Endothelial cell of umbilical vein (primary cell): ENCODE results near the gene THEM4. TPM values are rescaled to one million over a fixed set of nuclear protein-coding genes. Genes with fewer than 3 reads are reported as not detected.

Source experiments
- BruUV-seq: library from RNA; stranded (reverse); fragments of 400-500 nt; replicated peaks from 2 replicates; lab custom pipeline; 2021; lab: Mats Ljungman, UMichigan
- CTCF ChIA-PET: fragments of 300-600, 350-600 bp; sonication (Branson Sonifier 250); formaldehyde crosslinking; loops from one replicate; lab custom pipeline; 2021; ENCODE audit warnings: antibody characterized with exemption, inconsistent platforms; lab: Charles Lee
- POLR2A ChIA-PET: fragments of 300-600, 350-600 bp; sonication (Branson Sonifier 250); formaldehyde crosslinking; loops from one replicate; lab custom pipeline; 2021; ENCODE audit warnings: antibody characterized with exemption, inconsistent platforms; lab: Charles Lee
- DNase-seq: peaks from one replicate; pipeline ENCODE4 v3.0.0-alpha.2; 2011; ENCODE audit warnings: low read depth, low spot score
- FAIRE-seq: peaks from 2 replicates; lab custom pipeline; 2011; peaks lifted over from hg19 to GRCh38; lab: Jason Lieb, UNC
- H2AFZ ChIP-seq: 2 replicates; pipeline ENCODE4 v1.6.0; 2012; ENCODE audit warnings: low read depth, low read length, control low read depth, inconsistent platforms
- H3K27ac ChIP-seq: 2 replicates; pipeline ENCODE4 v1.5.1; 2011; ENCODE audit warnings: low read depth, mild to moderate bottlenecking, control low read depth, low read length, moderate library complexity; ENCODE audit not compliant: insufficient read depth
- H3K27me3 ChIP-seq, 2 experiments: 2 replicates each; pipeline versions ENCODE4 v1.6.0 to v1.6.1; 2011; ENCODE audit warnings: low read length in 2 of 2, mixed read lengths in 1 of 2; ENCODE audit not compliant: control insufficient read depth in 2 of 2, insufficient read depth in 2 of 2
- H3K36me3 ChIP-seq, 2 experiments: 2 replicates in 1 of 2; 3 replicates in 1 of 2; pipeline ENCODE4 v1.5.1; 2011; ENCODE audit warnings: low read length in 2 of 2, mild to moderate bottlenecking in 1 of 2, moderate library complexity in 1 of 2; ENCODE audit not compliant: control insufficient read depth in 2 of 2, insufficient read depth in 2 of 2; ENCODE audit errors: extremely low read depth in 1 of 2
- H3K4me1 ChIP-seq: 3 replicates; pipeline ENCODE4 v1.5.1; 2011; ENCODE audit warnings: mild to moderate bottlenecking, low read length; ENCODE audit not compliant: control insufficient read depth, insufficient read depth; ENCODE audit errors: extremely low read depth
- H3K4me2 ChIP-seq: 2 replicates; pipeline ENCODE4 v1.6.1; 2011; ENCODE audit warnings: low read length, control low read depth, mixed read lengths; ENCODE audit not compliant: insufficient read depth
- H3K4me3 ChIP-seq, 3 experiments: fragments of 200-600 bp in 1 of 3; sonication (generic), shearing (Covaris generic) in 1 of 3; replicated peaks in 1 of 3; 2 replicates each; pipeline ENCODE4 v1.5.1; 2011 to 2016; ENCODE audit warnings: control low read depth in 3 of 3, low read length in 3 of 3, mild to moderate bottlenecking in 2 of 3, inconsistent platforms in 1 of 3, low read depth in 1 of 3, moderate library complexity in 1 of 3; ENCODE audit not compliant: insufficient read depth in 1 of 3
- H3K79me2 ChIP-seq: 2 replicates; pipeline ENCODE4 v1.6.0; 2012; ENCODE audit warnings: low read length, inconsistent platforms; ENCODE audit not compliant: control insufficient read depth, insufficient read depth
- H3K9ac ChIP-seq: replicated peaks from 2 replicates; pipeline ENCODE3; 2011; ENCODE audit warnings: low read length, control low read depth; ENCODE audit not compliant: insufficient read depth; ENCODE audit errors: extremely low read depth
- H3K9me1 ChIP-seq: replicated peaks from 3 replicates; pipeline ENCODE4 v1.6.0; 2011; ENCODE audit warnings: mild to moderate bottlenecking, low read length; ENCODE audit not compliant: control insufficient read depth, insufficient read depth; ENCODE audit errors: extremely low read depth
- H3K9me3 ChIP-seq: replicated peaks from 2 replicates; pipeline ENCODE4 v1.5.1; 2012; ENCODE audit warnings: low read length, inconsistent platforms; ENCODE audit not compliant: control insufficient read depth, insufficient read depth
- H4K20me1 ChIP-seq: replicated peaks from 2 replicates; pipeline ENCODE3; 2011; ENCODE audit warnings: mild to moderate bottlenecking, low read length; ENCODE audit not compliant: control insufficient read depth, insufficient read depth; ENCODE audit errors: extremely low read depth
- CTCF ChIP-seq, 2 donors: IDR thresholded peaks; 1 replicate in 1 of 2; 2 replicates in 1 of 2; pipeline ENCODE4 v1.5.1; 2011; ENCODE audit warnings: low read length in 2 of 2, mild to moderate bottlenecking in 2 of 2, moderate library complexity in 2 of 2, control low read depth in 1 of 2, inconsistent platforms in 1 of 2, low read depth in 1 of 2; ENCODE audit not compliant: insufficient read depth in 1 of 2; ENCODE audit errors: extremely low read depth in 1 of 2
- EZH2 ChIP-seq: IDR thresholded peaks from 2 replicates; pipeline ENCODE4 v1.6.1; 2012; ENCODE audit warnings: borderline replicate concordance, low read depth, mild to moderate bottlenecking, moderate library complexity, low read length, inconsistent platforms; ENCODE audit not compliant: severe bottlenecking
- FOS ChIP-seq: IDR thresholded peaks from 2 replicates; pipeline ENCODE4 v1.6.1; 2011; ENCODE audit warnings: mild to moderate bottlenecking, low read length, moderate library complexity, borderline replicate concordance; ENCODE audit not compliant: insufficient read depth
- GATA2 ChIP-seq: IDR thresholded peaks from 2 replicates; pipeline ENCODE4 v1.7.0; 2011; ENCODE audit warnings: low read depth, mild to moderate bottlenecking, moderate library complexity, mixed read lengths, low read length; ENCODE audit not compliant: insufficient read length, insufficient read depth
- JUN ChIP-seq: IDR thresholded peaks from 2 replicates; pipeline ENCODE4 v1.6.1; 2011; ENCODE audit warnings: borderline replicate concordance, low read depth; ENCODE audit not compliant: insufficient read length, insufficient read depth
- MAX ChIP-seq: IDR thresholded peaks from 2 replicates; pipeline ENCODE4 v1.6.1; 2011; ENCODE audit not compliant: insufficient read depth, insufficient read length
- MYC ChIP-seq: IDR thresholded peaks from one replicate; pipeline ENCODE4 v1.6.1; 2011; ENCODE audit warnings: mild to moderate bottlenecking, low read depth, low read length
- POLR2A ChIP-seq: IDR thresholded peaks from 2 replicates; pipeline ENCODE4 v1.6.1; 2012; ENCODE audit warnings: low read depth, mild to moderate bottlenecking, control low read depth, low read length
- POLR2AphosphoS5 ChIP-seq: IDR thresholded peaks from 2 replicates; pipeline ENCODE4 v1.6.1; 2012; ENCODE audit warnings: low read depth, mild to moderate bottlenecking, control low read depth, low read length, moderate library complexity; ENCODE audit not compliant: insufficient read depth
- dilution Hi-C: fragments of 300-500 bp; cut with MboI; formaldehyde crosslinking; loops from one replicate; pipeline ENCODE4 v1.15.0; 2019; ENCODE audit warnings: low sequenced_read_pairs; ENCODE audit not compliant: extremely low pct_ligation_motif_present
- intact Hi-C: fragments of 100-400 bp; cut with micrococcal nuclease; formaldehyde crosslinking; loops from one replicate; pipeline ENCODE4 v1.10.0; 2022
- polyA plus RNA-seq, 4 experiments: library from polyadenylated mRNA; depleted of rRNA in 3 of 4; stranded (reverse) in 3 of 4; unstranded in 1 of 4; fragments of >200 nt; gene quantifications; 2 replicates each; pipeline versions ENCODE4 v1.2.1 to v1.2.3, GENCODE V29; 2011 to 2012; ENCODE audit warnings: missing spikeins in 1 of 4
- total RNA-seq: library from RNA; stranded (reverse); gene quantifications from 2 replicates; pipeline ENCODE4 v1.2.3, GENCODE V29; 2021

Gene THEM4
- total and polyA plus RNA-seq, 2 donors (not counting 3 experiments of a cell fraction or from before 2014, with no cell fraction given), result 22.3 to 24.9 TPM

GRCh38 chr1:151871284-151872030 lies 37.9 kb downstream of the THEM4 start:
- BruUV-seq, result no TSS peak
- Histone ChIP-seq H3K4me3 (no peak overlapping the region), H4K20me1 (no peaks in the 10 kb centered on the region), H3K27me3 (no peaks in the 10 kb centered on the region), H3K9me3 (no peaks in the 10 kb centered on the region), H3K79me2 (no peaks in the 10 kb centered on the region), H3K36me3 (peaks cover 0 to 2% of the 10 kb centered on the region in 2 experiments), H3K4me2 (no peak overlapping the region), H3K4me1 (peaks cover 16% of the 10 kb centered on the region), H2AFZ (no peak overlapping the region), H3K9ac (no peak overlapping the region), H3K9me1 (no peaks in the 10 kb centered on the region), H3K27ac (no peak overlapping the region)
- dilution Hi-C loops (no loop called here), intact Hi-C loops (no loop called here)
- TF ChIP-seq JUN (no peak), POLR2A (no peak)
- CTCF ChIA-PET, result interaction anchor here (2.3 kb wide), 2 partner anchors 10 to 12 kb away, joined by 9 to 18 read pairs; no protein-coding TSS in a partner anchor
- FAIRE-seq (peak; percentile 18), DNase-seq (no peak)
- POLR2A ChIA-PET, result interaction anchor here (1.4 kb wide), 1 partner anchor 10 kb away, joined by 4 read pairs; no protein-coding TSS in a partner anchor

GRCh38 chr1:151868486-151868885 lies 40.8 kb downstream of the THEM4 start:
- Histone ChIP-seq H3K27ac (peak overlapping the region; percentile 36), H3K27me3 (no peaks in the 10 kb centered on the region), H3K36me3 (no peaks in the 10 kb centered on the region), H3K79me2 (no peaks in the 10 kb centered on the region), H3K4me3 (no peak overlapping the region), H3K4me1 (peaks cover 16% of the 10 kb centered on the region), H4K20me1 (no peaks in the 10 kb centered on the region), H3K4me2 (peak overlapping the region; percentile 30), H3K9me3 (no peaks in the 10 kb centered on the region), H3K9me1 (no peaks in the 10 kb centered on the region), H3K9ac (no peak overlapping the region), H2AFZ (peak overlapping the region; percentile 59)
- DNase-seq (peak; percentile 63), FAIRE-seq (no peak)
- no peak for TF ChIP-seq CTCF (IDR thresholded peaks at IDR 0.05; ENCODE audit: extremely low read depth in 1 of 2, insufficient read depth in 1 of 2, low read depth in 1 of 2, low read length in 2 of 2)
- TF ChIP-seq POLR2A, result no peak
- TF ChIP-seq FOS, result no peak
- TF ChIP-seq MAX, result no peak
- no peak for TF ChIP-seq GATA2
- TF ChIP-seq JUN, result no peak
- no peak for TF ChIP-seq MYC
- no peak for TF ChIP-seq POLR2AphosphoS5
- no peak for TF ChIP-seq EZH2
- CTCF ChIA-PET, result interaction anchor here (0.8 kb wide), 1 partner anchor 10 kb away, joined by 3 read pairs; no protein-coding TSS in a partner anchor
- POLR2A ChIA-PET, result no interaction called here
- intact Hi-C loops (loop anchor here (2.0 kb wide), 1 partner anchor 20 kb away; no protein-coding TSS in a partner anchor), dilution Hi-C loops (no loop called here)
- no TSS peak for BruUV-seq
